Lung microvascular endothelial cell (primary cell): ENCODE data around the gene CNTN5. TPM values are rescaled to one million over a fixed set of nuclear protein-coding genes. Genes with fewer than 3 reads are reported as not detected.
A peak's percentile ranks its signal among the peaks of the same experiment; 100 is the strongest.

Experiments
- DNase-seq, 2 donors: peaks; one replicate each; pipeline versions ENCODE4 v3.0.0 to v3.0.0-alpha.2; 2010; ENCODE audit warnings: low read depth in 2 of 2
- total RNA-seq: library from RNA; depleted of rRNA; stranded (reverse); fragments of >200 nt; gene quantifications from 2 replicates; pipeline ENCODE4 v1.2.1, GENCODE V29; 2014

The CNTN5 gene
- total RNA-seq, 1 donor from 2014 or later = not detected

GRCh38 chr11:99614352-99614751 is 593.6 kb downstream of the CNTN5 start:
- DNase-seq = no peak

- no peak for DNase-seq
Measured at GRCh38 chr11:99630629-99631028, 609.9 kb downstream of the CNTN5 start.

GRCh38 chr11:99631618-99632017 is 610.9 kb downstream of the CNTN5 start:
- no peak for DNase-seq

DNA sequence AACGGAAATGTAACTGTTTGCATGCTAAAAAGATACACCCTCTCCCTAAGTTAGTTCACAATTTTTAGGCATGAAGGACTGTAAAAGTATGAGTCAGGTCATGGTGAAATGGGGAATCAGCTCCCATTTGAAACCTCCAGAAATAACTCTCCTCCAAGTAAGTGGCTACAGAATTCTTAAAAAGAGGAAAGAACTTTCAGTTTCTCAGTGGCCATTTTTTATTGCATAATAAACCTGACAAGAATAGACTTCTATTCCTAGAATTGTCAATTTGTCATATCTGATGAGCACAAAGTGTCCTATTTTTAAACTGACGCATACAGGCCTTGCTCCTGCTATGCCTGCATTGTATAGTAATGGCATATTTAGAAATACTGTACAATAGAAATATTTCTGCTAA is 612.2 kb downstream of the CNTN5 start:
- DNase-seq = no peak

DNA sequence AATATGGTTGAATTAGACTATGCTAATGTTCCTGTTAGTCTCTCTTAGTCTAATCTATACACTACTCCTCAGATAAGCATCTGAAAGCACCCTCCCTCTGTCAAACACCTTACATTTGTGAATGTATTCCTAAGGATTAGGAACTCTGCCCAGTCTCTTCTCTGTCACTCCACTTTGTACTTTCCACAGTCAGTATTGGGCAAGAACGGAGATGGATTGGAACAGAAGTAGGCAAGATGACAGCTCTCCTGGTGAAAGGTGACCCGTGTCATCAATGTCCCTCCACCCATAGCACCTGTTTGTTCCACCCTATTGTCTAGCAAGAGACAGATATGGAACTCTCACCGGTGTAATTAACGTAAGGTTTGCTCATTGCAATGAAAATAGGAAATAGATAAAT is 613.8 kb downstream of the CNTN5 start:
- no peak for DNase-seq

DNA sequence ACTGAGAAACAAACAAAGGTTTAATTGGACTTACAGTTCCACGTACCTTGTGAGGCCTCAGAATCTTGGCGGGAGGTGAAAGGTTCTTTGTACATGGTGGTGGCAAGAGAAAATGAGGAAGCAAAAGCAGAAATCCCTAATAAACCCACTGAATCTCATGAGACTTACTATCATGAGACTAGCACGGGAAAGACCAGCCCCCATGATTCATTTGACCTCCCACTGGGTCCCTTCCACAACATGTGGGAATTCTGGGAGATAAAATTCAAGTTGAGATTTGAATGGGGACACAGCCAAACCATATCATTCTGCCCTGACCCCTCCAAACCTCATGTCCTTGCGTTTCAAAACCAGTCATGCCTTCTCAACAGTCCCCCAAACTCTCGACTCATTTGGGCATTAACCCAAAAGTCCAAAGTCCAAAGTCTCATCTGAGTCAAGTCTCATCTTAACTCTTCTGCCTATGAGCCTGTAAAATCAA is 617.4 kb downstream of the CNTN5 start:
- DNase-seq = no peak

DNA sequence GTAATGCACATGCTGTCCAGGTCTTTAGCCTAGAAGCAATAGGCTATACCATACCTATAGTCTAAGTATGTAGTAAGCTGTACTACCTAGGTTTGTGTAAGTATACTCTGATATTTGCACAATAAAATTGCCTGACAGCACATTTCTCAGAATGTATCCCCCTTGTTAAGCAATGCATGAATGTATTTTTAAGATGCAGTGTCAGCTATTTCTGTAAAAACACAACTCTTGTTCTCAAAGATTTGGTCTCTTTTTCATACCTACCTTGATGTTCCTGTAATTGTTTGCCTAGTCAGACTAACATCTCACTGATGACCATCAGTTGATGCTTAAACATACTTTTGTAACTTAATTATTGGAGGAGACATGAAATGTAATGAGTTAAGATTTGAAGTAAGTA is 619.9 kb downstream of the CNTN5 start:
- no peak for DNase-seq

GRCh38 chr11:99645934-99646333 is 625.2 kb downstream of the CNTN5 start:
- DNase-seq = no peak

- DNase-seq = no peak
Measured at GRCh38 chr11:99670067-99670676, 649.4 kb downstream of the CNTN5 start.

DNA sequence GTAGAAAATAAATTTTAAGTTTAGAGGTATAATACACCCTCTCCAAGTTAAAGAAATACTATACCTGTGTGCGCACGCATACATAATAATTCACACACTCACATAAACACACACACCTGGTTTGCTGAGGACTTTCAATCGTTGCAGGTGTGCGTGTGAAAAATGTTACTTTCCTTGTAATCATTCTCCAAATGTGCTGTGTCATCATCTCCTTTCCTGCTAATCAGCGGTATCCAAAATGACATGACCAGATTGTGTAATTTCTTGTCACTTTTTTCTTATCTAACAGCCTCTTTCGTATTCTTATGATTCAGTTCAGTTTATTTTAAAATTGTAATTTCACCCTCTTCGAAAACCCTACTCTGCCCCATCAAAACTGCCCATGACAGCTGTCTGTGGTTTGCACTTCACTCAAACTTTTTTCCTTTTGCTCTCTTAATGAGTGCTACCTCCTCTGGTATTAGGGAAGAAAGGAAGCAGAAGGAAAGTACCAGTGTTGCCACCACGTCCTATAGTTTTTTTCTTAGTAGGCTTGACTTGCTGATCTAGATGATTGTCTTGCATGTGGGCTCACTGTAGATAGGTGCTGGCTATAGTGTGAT is 651.2 kb downstream of the CNTN5 start:
- DNase-seq = no peak

DNA sequence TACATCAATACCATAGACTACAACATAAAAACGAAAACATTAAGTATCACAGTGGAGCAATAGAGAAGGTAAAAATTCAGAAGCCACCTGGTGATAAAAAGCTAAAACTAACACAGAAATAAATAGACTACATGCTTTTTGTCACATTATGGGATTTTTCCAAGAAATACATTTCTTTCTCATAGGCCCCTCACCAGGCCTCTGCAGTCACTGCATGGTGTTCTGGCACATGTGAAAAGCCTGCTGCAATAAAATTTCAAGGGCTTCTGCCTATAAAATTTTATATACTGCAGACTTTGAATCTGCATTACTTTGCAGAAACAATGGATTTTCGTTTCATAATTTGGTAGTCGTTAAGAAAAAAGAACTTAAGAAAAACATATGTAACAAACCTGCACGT is 655.5 kb downstream of the CNTN5 start:
- DNase-seq = no peak

- DNase-seq = no peak
Measured at GRCh38 chr11:99682171-99682570, 661.4 kb downstream of the CNTN5 start.

- peak in 1 of 2 donors; percentile 3 for DNase-seq
Measured at GRCh38 chr11:99682646-99683045, 661.9 kb downstream of the CNTN5 start.

GRCh38 chr11:99683933-99684332 is 663.2 kb downstream of the CNTN5 start:
- DNase-seq = no peak

GRCh38 chr11:99686838-99687237 is 666.1 kb downstream of the CNTN5 start:
- no peak for DNase-seq

DNA sequence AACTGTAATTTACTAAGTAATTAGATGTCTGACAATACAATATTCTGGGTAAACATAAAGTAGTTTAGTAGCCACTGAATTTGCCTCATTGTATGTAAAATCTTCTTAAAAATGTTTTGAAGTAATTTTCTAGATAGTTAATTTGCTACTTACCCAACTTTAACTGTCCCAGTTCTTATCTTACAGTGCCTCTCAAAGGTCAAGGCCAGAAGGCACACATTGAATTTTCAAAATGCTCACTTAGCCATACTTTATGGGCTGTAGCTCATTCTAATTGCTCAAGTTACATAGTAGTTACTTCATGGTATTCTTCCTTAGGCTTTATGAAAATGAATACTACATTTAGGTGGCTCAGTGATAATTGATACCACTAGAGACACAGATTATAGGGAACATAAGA is 666.6 kb downstream of the CNTN5 start:
- DNase-seq = no peak

DNA sequence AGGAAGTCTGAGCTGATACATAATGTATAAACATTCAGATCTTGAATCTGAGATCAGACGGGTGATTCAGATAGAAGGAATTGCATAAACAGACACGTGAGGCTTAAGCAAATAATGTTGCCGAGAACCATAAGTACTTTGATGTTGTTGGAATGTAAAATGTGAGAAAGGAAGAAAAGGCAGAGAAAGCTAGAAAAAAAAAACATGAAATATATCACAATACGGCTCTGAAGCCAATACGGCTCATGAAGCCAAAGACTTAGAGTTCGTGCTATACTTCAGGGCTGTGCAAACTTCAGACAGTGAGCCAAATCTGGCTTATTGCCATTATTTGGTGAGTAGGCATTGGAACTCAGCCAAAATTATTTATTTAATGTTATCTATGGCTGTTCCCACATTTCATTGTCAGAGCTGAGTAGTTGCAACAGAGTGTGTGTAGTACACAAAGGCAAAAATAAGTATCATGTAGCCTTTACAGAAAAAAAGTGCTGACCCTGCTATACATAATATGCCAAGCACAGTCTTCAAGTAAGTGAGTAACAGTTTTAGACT is 673.3 kb downstream of the CNTN5 start:
- DNase-seq = peak in 1 of 2 donors; percentile 72

GRCh38 chr11:99695106-99695505 is 674.4 kb downstream of the CNTN5 start:
- DNase-seq = peak in 1 of 2 donors; percentile 8

DNA sequence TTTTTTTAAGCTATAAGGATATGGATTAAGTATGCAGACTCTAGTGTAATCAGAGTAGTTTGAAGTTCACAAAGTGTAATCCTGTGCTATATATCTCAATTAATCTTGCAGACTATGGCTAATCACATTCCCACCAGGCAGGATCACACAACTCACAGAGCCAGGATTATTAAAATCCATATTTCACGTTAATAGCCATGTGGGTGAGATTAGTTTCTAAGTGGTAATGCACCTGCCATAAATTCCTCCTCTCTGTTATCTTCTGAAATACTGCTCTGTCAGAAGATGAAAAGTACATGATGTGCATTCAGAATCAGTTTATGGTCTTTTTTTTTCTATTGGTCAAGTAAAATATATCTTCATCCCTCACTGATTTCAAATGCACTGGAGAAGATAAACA is 686.1 kb downstream of the CNTN5 start:
- DNase-seq = no peak

- DNase-seq = no peak
Measured at GRCh38 chr11:99708928-99709672, 688.4 kb downstream of the CNTN5 start.

- DNase-seq = no peak
Measured at GRCh38 chr11:99716302-99716701, 695.6 kb downstream of the CNTN5 start.

DNA sequence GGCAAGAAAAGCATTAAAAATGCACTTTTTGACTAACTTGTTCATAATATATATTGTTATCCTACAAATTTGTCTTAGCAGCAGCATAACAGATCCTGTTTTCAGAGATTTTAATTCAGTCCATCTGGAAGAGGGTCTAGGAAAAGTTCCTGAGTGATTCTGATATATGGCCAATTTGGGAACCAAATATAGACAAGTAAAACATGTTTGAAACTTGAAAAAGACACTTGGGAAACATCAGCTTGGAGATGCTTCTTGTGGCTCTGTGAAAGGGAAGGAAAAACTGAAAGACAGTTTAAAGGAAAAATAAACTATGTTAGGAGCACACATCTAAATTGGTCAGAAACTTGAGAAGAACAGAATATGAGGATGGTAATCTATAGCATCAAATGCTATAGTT is 697.5 kb downstream of the CNTN5 start:
- no peak for DNase-seq
